Activated CD4-positive, alpha-beta T cell treated with anti-CD3 and anti-CD28 coated beads for 48 hours (primary cell): Measurements from ENCODE around the gene TAGLN2.

Source experiments
- DNase-seq: peaks from one replicate; pipeline ENCODE4 v3.0.0-alpha.2; 2020

Gene TAGLN2

GRCh38 chr1:159947942-159948341 lies 22.6 kb upstream of the TAGLN2 start:
- no peak for DNase-seq

DNA sequence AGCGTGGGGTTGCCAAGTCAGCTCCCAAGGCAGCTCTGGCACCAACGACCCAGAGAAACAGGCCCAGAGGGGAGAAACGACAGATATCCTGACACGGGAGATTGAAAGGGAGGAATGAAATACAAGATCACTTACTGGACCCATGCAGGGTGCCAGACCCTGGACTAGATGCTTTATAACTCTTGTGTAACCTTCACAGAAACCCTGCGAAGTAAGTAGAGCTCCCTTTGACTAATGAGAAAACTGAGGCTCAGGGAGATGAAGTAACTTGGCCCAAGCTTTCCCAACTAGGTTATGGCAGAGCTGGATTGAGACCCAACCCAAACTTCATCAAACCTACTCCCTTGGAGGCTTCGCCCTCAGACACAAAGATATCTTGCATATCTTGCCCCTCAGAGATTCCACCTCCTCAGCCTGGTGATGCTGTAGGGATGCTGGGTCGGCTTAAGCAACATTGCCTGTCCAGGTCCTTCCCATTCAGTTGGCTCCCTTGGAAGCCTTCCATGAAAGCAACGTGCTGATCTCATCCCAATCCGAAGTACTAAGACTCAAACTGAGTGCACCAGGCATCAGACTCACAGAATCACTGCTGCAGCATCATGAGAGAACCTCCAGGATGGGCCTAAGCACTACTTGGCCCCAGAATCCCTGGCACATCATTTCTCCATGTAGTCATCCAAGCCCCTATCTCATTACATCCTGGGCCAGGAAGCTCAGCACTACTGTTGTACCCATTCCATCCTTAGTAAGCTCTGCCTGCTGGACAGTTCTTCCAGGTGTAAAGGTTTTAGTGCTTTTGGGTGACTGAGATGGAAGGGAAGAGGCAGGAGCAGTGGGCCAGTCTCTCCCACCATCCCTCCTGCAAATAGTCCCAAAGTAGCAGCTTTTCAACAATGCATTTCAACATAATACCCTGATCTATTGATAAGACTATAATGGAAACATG lies 21.2 kb upstream of the TAGLN2 start:
- no peak for DNase-seq

GRCh38 chr1:159945483-159946241 lies 20.4 kb upstream of the TAGLN2 start, which contains the start of gene IGSF9:
Gene IGSF9, minus strand, starts transcription at chr1:159945613. Its CDS starts 2,159 bp downstream, at chr1:159943454.
- peak; percentile 70 for DNase-seq

- no peak for DNase-seq
These were observed 19.5 kb upstream of the TAGLN2 start for GRCh38 chr1:159944623-159945455.

GRCh38 chr1:159943908-159944622 lies 18.8 kb upstream of the TAGLN2 start:
- DNase-seq: no peak

GRCh38 chr1:159943278-159943640 lies 18.0 kb upstream of the TAGLN2 start:
- DNase-seq: no peak

DNA sequence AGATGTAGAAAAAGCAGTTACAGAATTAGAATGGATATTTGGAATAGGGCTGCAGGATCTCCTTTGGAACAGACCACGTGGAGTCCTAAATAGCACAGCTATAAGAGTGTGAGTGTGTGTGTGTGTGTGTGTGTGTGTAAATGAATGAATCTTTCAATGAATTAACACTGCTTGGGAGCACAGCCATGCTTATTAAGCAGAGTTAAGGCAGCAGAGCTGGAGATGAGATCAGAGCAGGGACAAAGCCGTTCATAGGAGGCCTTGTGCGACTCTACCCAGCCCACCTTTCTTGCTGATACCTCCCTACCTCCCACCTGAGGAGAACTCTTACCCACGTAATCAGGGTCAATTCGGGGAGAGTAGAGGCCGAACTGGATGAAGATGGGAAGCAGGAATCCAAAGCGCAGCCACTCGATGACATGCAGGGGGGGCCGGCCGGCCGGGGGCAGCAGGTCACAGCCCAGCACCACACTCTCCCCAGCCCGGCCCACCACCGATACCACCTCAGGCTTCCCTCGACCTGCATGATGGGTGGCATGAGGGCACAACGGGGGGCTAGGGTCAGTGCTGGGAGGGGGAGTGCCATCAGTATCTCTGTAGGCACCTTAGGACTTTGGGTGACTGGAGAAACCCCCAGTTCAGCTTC lies 17.4 kb upstream of the TAGLN2 start:
- no peak for DNase-seq

DNA sequence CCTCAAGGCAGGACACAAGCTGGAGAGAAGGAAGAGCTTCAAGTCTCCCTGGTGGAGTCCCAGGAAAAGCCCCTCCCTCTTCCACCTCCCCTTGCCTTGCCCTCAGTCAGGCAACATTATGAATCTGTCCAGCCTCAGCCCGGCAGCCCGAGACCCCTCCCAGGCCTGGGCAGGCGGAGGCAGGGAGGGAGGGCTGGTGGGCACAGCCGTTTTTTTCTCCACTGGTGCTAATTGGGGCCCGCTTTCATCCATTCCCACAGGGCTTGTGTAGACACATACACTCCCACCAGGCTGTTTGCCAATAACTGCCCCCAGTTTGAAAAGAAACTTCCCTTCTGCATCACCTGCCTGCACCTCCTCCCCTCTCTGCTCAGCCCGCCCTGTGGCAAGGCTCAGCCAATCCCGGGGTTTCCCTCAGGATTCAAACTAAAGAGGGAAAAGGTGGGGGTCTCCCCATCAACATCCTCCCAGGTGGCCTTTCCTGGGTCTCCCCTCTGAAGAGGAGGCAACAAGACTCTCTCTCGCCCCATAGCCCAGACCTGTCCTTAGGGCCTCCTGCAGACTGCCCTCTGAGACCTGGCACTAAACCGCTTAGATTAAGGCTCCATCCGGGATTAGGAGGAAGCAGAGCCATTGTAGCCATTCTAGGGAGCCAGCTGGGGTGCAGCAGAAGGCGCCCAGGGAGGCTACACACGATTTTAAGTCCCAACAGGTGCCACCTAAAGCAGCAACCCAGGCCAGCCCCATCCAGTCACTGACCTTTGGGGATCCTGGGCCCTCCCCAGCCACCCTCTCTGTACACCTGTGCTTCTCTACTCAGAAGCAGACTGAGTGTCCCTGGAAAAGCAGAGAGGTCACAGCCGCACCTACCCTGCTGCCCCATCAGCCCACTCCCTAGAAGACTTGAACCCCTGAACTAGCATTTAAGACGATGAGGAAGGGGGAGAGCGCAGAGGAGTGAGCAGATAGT lies 16.6 kb upstream of the TAGLN2 start:
- DNase-seq: no peak

DNA sequence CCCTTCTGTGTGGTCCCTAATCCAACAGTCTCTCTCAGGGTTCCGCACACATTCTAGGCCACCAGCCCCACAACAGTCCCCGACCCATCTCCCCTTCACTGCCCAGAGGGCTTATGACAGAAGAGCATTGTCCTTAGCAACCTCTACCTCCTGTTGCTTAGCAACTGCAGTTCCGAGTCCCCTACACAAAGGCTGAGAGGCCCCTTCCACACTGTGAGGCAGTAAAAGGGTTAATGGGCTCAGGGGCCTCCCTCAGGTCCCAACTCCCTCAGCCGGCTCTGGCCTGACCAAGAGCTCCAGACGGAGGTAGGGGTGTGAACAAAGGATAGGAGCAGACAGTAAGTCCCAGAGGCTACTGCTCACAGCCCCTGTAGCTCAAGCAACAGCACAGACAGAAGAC lies 15.8 kb upstream of the TAGLN2 start:
- no peak for DNase-seq

- no peak for DNase-seq
These were observed 14.8 kb upstream of the TAGLN2 start for GRCh38 chr1:159940006-159940620.

DNA sequence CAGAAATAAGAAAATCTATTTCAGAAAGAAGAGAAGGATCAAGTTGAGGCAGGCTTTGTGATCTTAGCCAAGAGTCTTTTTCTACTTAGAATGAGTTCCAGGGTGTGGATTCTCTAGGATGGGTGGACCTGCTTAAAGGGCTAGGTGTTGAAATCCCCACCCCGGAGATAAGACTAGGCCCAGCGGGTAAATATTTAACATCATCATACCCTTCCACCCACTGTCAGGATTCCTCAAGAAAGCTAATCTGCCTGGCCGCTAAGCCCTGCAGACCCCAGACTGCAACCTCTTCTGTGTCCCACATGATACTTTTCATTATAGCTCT lies 14.3 kb upstream of the TAGLN2 start:
- DNase-seq: no peak

DNA sequence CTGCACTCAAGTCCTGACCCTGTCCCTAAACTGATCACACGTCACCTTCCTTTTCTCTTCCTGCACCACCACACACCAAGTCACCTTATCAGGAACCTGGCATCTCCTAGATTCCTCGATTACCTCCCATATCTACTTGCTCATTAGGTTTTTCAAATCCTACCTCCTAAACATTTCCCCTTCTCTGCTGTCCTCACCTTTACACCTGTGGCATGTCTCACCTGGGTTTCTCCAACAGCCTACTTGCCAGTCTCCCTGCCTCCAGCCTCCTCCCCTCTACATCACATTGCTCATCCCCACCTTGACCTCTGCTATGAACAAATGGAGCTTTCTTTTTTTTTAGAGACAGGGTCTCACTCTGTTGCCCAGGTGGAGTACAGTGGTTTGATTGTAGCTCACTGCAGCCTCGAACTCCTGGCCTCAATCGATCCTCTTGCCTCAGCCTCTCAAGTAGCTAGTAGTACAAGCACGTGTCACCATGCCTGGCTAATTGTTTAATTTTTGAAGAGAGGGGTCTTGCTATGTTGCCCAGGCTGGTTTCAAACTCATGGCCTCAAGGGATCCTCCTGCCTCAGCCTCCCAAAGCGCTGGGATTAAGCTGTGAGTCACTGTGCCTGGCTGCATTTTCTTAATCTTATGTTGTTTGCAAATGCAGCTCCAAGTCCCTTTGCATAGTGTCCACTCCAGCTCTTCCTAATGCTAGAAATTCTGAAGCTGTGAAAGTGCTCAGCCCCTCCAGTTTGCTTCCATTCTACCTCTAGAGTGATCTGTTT lies 13.8 kb upstream of the TAGLN2 start:
- DNase-seq: no peak

- no peak for DNase-seq
These were observed 13.0 kb upstream of the TAGLN2 start for GRCh38 chr1:159938211-159938852.

DNA sequence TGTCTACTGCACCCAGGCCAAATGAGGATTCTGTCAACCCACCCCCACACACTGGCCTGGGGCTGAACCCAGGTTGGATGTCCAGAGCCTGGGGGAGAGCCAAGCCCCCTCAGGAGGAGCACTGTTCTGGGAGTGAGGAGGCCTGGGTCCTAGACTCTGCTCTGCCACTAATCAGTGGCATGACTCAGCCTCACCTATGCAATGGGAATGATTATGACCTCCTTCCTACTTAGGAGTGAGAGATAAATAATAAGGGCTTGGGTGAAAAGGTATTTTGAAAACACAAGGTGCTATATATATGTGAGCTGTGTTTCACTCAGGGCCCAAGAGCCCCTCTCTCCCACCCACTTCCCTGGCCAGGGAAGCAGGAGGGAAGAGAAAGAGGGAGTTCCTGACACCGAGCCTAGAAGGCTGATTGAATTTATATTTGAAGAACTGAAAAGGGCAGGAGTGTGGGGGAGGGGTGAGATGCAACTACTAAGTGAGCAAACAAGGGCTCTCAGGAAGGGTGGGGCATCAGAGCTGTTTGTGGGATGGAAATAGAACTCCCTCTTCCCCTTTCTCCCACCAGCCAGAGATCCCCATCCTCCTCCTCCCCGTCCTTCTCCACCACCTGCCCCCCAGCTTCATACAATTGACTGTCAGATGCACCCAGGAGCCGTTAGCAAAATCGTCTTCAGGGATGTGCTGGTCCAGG lies 11.9 kb upstream of the TAGLN2 start:
- no peak for DNase-seq

DNA sequence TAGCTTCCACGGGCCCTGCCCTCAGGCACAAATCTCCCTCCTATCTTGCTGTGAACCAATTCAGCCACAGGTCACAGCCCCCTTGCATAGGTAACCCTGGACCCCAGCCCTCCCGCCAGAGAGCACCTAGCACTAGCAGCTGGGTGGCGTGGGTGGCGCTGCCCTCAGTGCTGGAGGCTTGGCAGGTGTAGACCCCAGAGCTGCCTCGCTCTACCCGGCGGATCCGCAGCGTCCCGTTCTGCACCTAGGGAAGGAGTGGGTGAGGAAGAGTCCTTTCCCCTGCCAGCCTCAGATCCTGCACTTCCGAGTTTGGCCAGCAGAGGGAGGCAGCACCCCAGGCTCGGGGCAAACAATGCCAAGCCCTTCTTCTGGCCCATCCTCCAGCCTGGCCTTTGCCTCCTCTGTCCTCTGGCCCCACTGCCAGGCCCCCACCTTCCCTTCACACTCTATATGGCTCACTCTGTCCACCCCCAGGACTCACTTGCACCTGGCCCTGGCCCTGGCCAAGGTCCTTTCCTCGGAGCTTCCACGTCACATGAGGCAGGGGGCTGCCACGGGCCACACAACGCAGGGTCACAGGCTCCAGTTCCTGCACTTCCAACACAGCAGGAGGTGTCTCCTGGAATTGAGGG lies 11.1 kb upstream of the TAGLN2 start:
- peak; percentile 90 for DNase-seq

- DNase-seq: no peak
These were observed 10.5 kb upstream of the TAGLN2 start for GRCh38 chr1:159935719-159936272.

DNA sequence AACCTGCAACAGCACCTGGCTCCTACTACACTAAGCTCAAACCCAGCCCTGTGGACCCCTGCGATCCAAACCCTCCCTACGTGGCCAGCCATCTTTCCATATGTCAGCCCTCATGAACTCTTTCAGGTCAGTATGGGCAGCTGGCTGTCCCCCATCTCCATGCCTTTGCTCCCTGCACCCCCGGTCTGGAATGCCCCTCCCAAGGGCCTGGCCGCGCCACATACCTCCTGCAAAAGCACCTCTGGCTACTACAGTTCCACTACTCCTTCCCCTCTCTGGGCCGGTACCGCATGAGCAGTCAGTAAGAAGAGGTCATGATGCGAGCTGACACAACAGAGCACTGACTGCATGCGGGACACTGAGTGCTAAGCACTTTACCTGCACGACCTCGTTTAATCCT lies 10.0 kb upstream of the TAGLN2 start:
- DNase-seq: no peak
